HEK293T (cell line): ENCODE data around the gene SGCE.

ENCODE experiments used
- ARNT ChIP-seq: fragments of 450-650 bp; IDR thresholded peaks from 2 replicates; pipeline ENCODE4 v1.6.1; 2017; ENCODE audit warnings: mild to moderate bottlenecking
- ELF4 ChIP-seq: fragments of 450-650 bp; IDR thresholded peaks from 2 replicates; pipeline ENCODE4 v1.6.1; 2017; ENCODE audit warnings: antibody characterized with exemption
- FOXK2 ChIP-seq: fragments of 450-650 bp; IDR thresholded peaks from 2 replicates; pipeline ENCODE4 v1.6.1; 2016; ENCODE audit warnings: mild to moderate bottlenecking
- HDGF ChIP-seq: fragments of 450-650 bp; IDR thresholded peaks from 2 replicates; pipeline ENCODE4 v1.6.1; 2017; ENCODE audit warnings: antibody characterized with exemption, borderline replicate concordance
- LEF1 ChIP-seq: fragments of 450-650 bp; IDR thresholded peaks from 2 replicates; pipeline ENCODE4 v1.6.1; 2017; ENCODE audit warnings: mild to moderate bottlenecking, borderline replicate concordance
- PKNOX1 ChIP-seq: fragments of 450-650 bp; IDR thresholded peaks from 2 replicates; pipeline ENCODE4 v1.6.1; 2016
- SP1 ChIP-seq: fragments of 450-650 bp; IDR thresholded peaks from 2 replicates; pipeline ENCODE4 v1.6.1; 2017
- ZNF384 ChIP-seq: fragments of 450-650 bp; IDR thresholded peaks from 2 replicates; pipeline ENCODE4 v1.6.1; 2016

GRCh38 chr7:94647295-94647694 lies 8.6 kb downstream of the SGCE start:
- TF ChIP-seq PKNOX1 (no peak), FOXK2 (no peak), HDGF (no peak), SP1 (no peak), LEF1 (no peak), ARNT (no peak), ZNF384 (no peak), ELF4 (no peak)
